SK-N-SH treated with all-trans-retinoic acid at 6 μM for 48 hours (cell line): Measurements from ENCODE around the gene OXSR1.
"Not testable (repeated sequence)": the region's sequence is repeated elsewhere in the genome, so short reads cannot be mapped to it uniquely, and the experiment has no call there.

Experiments
- ATAC-seq: fragments of 200-7000 bp; cut with Tn5 transposase; 3 replicates; pipeline ENCODE4 v1.9.1; 2020; ENCODE audit warnings: mild to moderate bottlenecking, moderate library complexity
- ARNTL ChIP-seq: fragments of 450-650 bp; formaldehyde crosslinking; IDR thresholded peaks from 2 replicates; pipeline ENCODE4 v1.5.0; 2020; ENCODE audit warnings: low read depth, mild to moderate bottlenecking, moderate library complexity, borderline replicate concordance
- BACH2 ChIP-seq: fragments of 250-450 bp; sonication (Bioruptor Pico); IDR thresholded peaks from 2 replicates; pipeline ENCODE4 v1.9.0; 2021; ENCODE audit warnings: mild to moderate bottlenecking, borderline replicate concordance
- CSDC2 ChIP-seq: fragments of 250-450 bp; sonication (Bioruptor Pico); IDR thresholded peaks from 2 replicates; pipeline ENCODE4 v1.5.0; 2020; ENCODE audit warnings: mild to moderate bottlenecking, moderate library complexity
- ESRRG ChIP-seq: fragments of 250-450 bp; sonication (Bioruptor Pico); IDR thresholded peaks from 2 replicates; pipeline ENCODE4 v1.6.1; 2021; ENCODE audit warnings: mild to moderate bottlenecking
- GLIS3 ChIP-seq: fragments of 250-450 bp; sonication (Bioruptor Pico); IDR thresholded peaks from 2 replicates; pipeline ENCODE4 v1.5.0; 2020; ENCODE audit warnings: mild to moderate bottlenecking, moderate library complexity
- ISL1 ChIP-seq: fragments of 250-450 bp; sonication (Bioruptor Pico); IDR thresholded peaks from 2 replicates; pipeline ENCODE4 v2.1.2; 2022; ENCODE audit warnings: mild to moderate bottlenecking, moderate library complexity
- OSR1 ChIP-seq: fragments of 250-450 bp; sonication (Bioruptor Pico); IDR thresholded peaks from 2 replicates; pipeline ENCODE4 v1.8.0; 2022; ENCODE audit warnings: moderate library complexity, mild to moderate bottlenecking, inconsistent platforms
- PPARA ChIP-seq: fragments of 250-450 bp; sonication (Bioruptor Pico); IDR thresholded peaks from 2 replicates; pipeline ENCODE4 v1.5.0; 2020; ENCODE audit warnings: mild to moderate bottlenecking, borderline replicate concordance
- RARB ChIP-seq: fragments of 250-450 bp; sonication (Bioruptor Pico); IDR thresholded peaks from 2 replicates; pipeline ENCODE4 v1.8.0; 2021; ENCODE audit warnings: mild to moderate bottlenecking, moderate library complexity
- SNAI2 ChIP-seq: fragments of 250-450 bp; sonication (Bioruptor Pico); IDR thresholded peaks from 2 replicates; pipeline ENCODE4 v1.5.0; 2020; ENCODE audit warnings: mild to moderate bottlenecking, moderate library complexity
- TCF4 ChIP-seq: fragments of 250-450 bp; sonication (Bioruptor Pico); IDR thresholded peaks from 2 replicates; pipeline ENCODE4 v1.8.0; 2021; ENCODE audit warnings: mild to moderate bottlenecking, moderate library complexity, borderline replicate concordance
- TOX ChIP-seq: fragments of 250-450 bp; sonication (Bioruptor Pico); IDR thresholded peaks from 2 replicates; pipeline ENCODE4 v1.8.0; 2021; ENCODE audit warnings: mild to moderate bottlenecking, moderate library complexity, borderline replicate concordance
- TSHZ2 ChIP-seq: fragments of 250-450 bp; sonication (Bioruptor Pico); IDR thresholded peaks from 2 replicates; pipeline ENCODE4 v1.5.0; 2020; ENCODE audit warnings: mild to moderate bottlenecking, moderate library complexity
- ZC3H10 ChIP-seq: fragments of 250-450 bp; sonication (Bioruptor Pico); IDR thresholded peaks from 2 replicates; pipeline ENCODE4 v1.5.1; 2021; ENCODE audit warnings: mild to moderate bottlenecking, moderate library complexity
- ZFP3 ChIP-seq: fragments of 250-450 bp; sonication (Bioruptor Pico); IDR thresholded peaks from 2 replicates; pipeline ENCODE4 v1.5.0; 2020; ENCODE audit warnings: mild to moderate bottlenecking, moderate library complexity
- ZFP30 ChIP-seq: fragments of 450-650 bp; formaldehyde crosslinking; IDR thresholded peaks from 2 replicates; pipeline ENCODE4 v1.5.0; 2022; ENCODE audit warnings: mild to moderate bottlenecking, moderate library complexity
- ZNF565 ChIP-seq: fragments of 450-650 bp; formaldehyde crosslinking; conservative IDR thresholded peaks from 2 replicates; pipeline ENCODE4 v1.5.0; 2020; ENCODE audit warnings: low read depth, mild to moderate bottlenecking, moderate library complexity
- ZNF70 ChIP-seq: fragments of 450-650 bp; formaldehyde crosslinking; IDR thresholded peaks from 2 replicates; pipeline ENCODE4 v1.5.0; 2020; ENCODE audit warnings: mild to moderate bottlenecking, moderate library complexity
- ZNF8 ChIP-seq: fragments of 450-650 bp; formaldehyde crosslinking; IDR thresholded peaks from 2 replicates; pipeline ENCODE4 v1.5.0; 2020; ENCODE audit warnings: mild to moderate bottlenecking, moderate library complexity
- TF ChIP-seq, protein P1 (sequence below): fragments of 250-450 bp; sonication (Bioruptor Pico); IDR thresholded peaks from 2 replicates; pipeline ENCODE4 v1.8.0; 2021; ENCODE audit warnings: low read depth, mild to moderate bottlenecking, moderate library complexity, borderline replicate concordance
- TF ChIP-seq, protein P2 (sequence below): fragments of 250-450 bp; sonication (Bioruptor Pico); IDR thresholded peaks from 2 replicates; pipeline ENCODE4 v1.8.0; 2020; ENCODE audit warnings: mild to moderate bottlenecking, moderate library complexity, borderline replicate concordance

The OXSR1 gene

DNA sequence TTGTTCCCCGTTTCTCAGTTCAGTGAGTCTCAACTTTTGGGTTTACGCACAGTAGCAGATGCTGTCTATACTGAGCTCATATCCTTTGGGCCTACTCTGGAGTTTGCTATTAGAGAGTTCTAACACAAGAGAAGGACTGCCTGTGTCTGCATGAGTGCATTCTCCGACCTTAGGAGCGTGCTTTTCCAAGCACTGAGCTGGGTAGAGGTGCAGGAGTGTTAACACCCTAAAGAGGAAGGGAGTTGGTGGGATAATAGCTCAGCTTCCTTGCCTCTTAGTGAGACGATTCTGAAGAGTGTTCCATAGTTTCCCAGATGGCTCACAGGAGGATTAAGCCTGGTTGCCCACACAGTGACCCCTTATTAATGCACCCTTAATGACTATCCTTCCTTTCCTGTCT, 6.9 kb upstream of the OXSR1 start:
- TF ChIP-seq ISL1, result no peak
- no peak for TF ChIP-seq ARNTL (CRISPR knock-in tag)
- TF ChIP-seq RARB (CRISPR knock-in tag), result no peak
- TF ChIP-seq ZNF8 (CRISPR knock-in tag), result no peak
- no peak for TF ChIP-seq SNAI2 (CRISPR knock-in tag)
- no peak for TF ChIP-seq ZFP3
- no peak for TF ChIP-seq GLIS3
- TF ChIP-seq ZNF70, result no peak
- TF ChIP-seq TCF4 (CRISPR knock-in tag), result no peak
- no peak for ATAC-seq

GRCh38 chr3:38160704-38161103, 4.6 kb upstream of the OXSR1 start:
- not testable (repeated sequence) for ATAC-seq

- no peak for TF ChIP-seq ISL1
- no peak for TF ChIP-seq OSR1 (CRISPR knock-in tag)
- TF ChIP-seq ESRRG, result no peak
- no peak for TF ChIP-seq BACH2
- no peak for TF ChIP-seq SNAI2 (CRISPR knock-in tag)
- no peak for TF ChIP-seq CSDC2 (CRISPR knock-in tag)
- no peak for TF ChIP-seq ARNTL (CRISPR knock-in tag)
- no peak for TF ChIP-seq TSHZ2
- TF ChIP-seq ZFP3, result no peak
- TF ChIP-seq, protein P1, sequence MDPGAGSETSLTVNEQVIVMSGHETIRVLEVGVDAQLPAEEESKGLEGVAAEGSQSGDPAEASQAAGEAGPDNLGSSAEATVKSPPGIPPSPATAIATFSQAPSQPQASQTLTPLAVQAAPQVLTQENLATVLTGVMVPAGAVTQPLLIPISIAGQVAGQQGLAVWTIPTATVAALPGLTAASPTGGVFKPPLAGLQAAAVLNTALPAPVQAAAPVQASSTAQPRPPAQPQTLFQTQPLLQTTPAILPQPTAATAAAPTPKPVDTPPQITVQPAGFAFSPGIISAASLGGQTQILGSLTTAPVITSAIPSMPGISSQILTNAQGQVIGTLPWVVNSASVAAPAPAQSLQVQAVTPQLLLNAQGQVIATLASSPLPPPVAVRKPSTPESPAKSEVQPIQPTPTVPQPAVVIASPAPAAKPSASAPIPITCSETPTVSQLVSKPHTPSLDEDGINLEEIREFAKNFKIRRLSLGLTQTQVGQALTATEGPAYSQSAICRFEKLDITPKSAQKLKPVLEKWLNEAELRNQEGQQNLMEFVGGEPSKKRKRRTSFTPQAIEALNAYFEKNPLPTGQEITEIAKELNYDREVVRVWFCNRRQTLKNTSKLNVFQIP, result no peak
- TF ChIP-seq ZNF8 (CRISPR knock-in tag), result no peak
- no peak for TF ChIP-seq ZNF565 (CRISPR knock-in tag)
- no peak for TF ChIP-seq PPARA (CRISPR knock-in tag)
- no peak for TF ChIP-seq ZNF70
- TF ChIP-seq TOX (CRISPR knock-in tag), result no peak
- no peak for TF ChIP-seq TCF4 (CRISPR knock-in tag)
- TF ChIP-seq GLIS3, result no peak
- no peak for TF ChIP-seq RARB (CRISPR knock-in tag)
- TF ChIP-seq ZFP30 (CRISPR knock-in tag), result no peak
- no peak for TF ChIP-seq ZC3H10 (CRISPR knock-in tag)
- no peak for ATAC-seq
Observed at GRCh38 chr3:38163117-38163840, 2.1 kb upstream of the OXSR1 start.

- TF ChIP-seq ESRRG (no peak), OSR1 (CRISPR knock-in tag) (no peak), PPARA (CRISPR knock-in tag) (no peak), CSDC2 (CRISPR knock-in tag) (no peak), TCF4 (CRISPR knock-in tag) (no peak), ZC3H10 (CRISPR knock-in tag) (no peak), RARB (CRISPR knock-in tag) (no peak), SNAI2 (CRISPR knock-in tag) (no peak), ZFP3 (no peak)
- TF ChIP-seq, protein P2, sequence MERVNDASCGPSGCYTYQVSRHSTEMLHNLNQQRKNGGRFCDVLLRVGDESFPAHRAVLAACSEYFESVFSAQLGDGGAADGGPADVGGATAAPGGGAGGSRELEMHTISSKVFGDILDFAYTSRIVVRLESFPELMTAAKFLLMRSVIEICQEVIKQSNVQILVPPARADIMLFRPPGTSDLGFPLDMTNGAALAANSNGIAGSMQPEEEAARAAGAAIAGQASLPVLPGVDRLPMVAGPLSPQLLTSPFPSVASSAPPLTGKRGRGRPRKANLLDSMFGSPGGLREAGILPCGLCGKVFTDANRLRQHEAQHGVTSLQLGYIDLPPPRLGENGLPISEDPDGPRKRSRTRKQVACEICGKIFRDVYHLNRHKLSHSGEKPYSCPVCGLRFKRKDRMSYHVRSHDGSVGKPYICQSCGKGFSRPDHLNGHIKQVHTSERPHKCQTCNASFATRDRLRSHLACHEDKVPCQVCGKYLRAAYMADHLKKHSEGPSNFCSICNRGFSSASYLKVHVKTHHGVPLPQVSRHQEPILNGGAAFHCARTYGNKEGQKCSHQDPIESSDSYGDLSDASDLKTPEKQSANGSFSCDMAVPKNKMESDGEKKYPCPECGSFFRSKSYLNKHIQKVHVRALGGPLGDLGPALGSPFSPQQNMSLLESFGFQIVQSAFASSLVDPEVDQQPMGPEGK (CRISPR knock-in tag), result no peak
Observed at GRCh38 chr3:38163841-38164642, 1.3 kb upstream of the OXSR1 start.

More at GRCh38 chr3:38163841-38164642, 1.3 kb upstream of the OXSR1 start:
- ATAC-seq, result no peak
